HG03025 (cell line): Measurements from ENCODE around the gene SCARB1.

Source experiments
- ATAC-seq: cut with Tn5 transposase; IDR thresholded peaks from one replicate; pipeline ENCODE4 v1.9.1; 2021; ENCODE audit warnings: mild to moderate bottlenecking, moderate library complexity; ENCODE audit not compliant: unreplicated experiment, low FRiP score

Gene SCARB1

GRCh38 chr12:124737772-124738635, 125.7 kb downstream of the SCARB1 start:
- ATAC-seq: no peak

GRCh38 chr12:124737040-124737419, 126.6 kb downstream of the SCARB1 start:
- ATAC-seq: no peak

- ATAC-seq: no peak
These were observed 127.3 kb downstream of the SCARB1 start for GRCh38 chr12:124736115-124737039.

GRCh38 chr12:124734224-124734788, 129.4 kb downstream of the SCARB1 start:
- no peak for ATAC-seq

GRCh38 chr12:124733086-124733485, 130.6 kb downstream of the SCARB1 start:
- no peak for ATAC-seq

- ATAC-seq: no peak
These were observed 131.2 kb downstream of the SCARB1 start for GRCh38 chr12:124732275-124733075.

GRCh38 chr12:124731869-124732268, 131.8 kb downstream of the SCARB1 start:
- ATAC-seq: no peak

GRCh38 chr12:124730455-124730932, 133.2 kb downstream of the SCARB1 start:
- ATAC-seq: no peak

GRCh38 chr12:124727922-124728321, 135.7 kb downstream of the SCARB1 start:
- no peak for ATAC-seq

- no peak for ATAC-seq
These were observed 136.3 kb downstream of the SCARB1 start for GRCh38 chr12:124727264-124727800.
